Neuronal stem cell (in vitro differentiated cells): ENCODE results near the gene SLX4IP.

Source experiments
- DNase-seq: peaks from one replicate; pipeline ENCODE4 v3.0.0-alpha.2; 2013; ENCODE audit warnings: low spot score
- H2AFZ ChIP-seq: one replicate; pipeline ENCODE4 v1.6.1; 2013; ENCODE audit warnings: mild to moderate bottlenecking, low read length, inconsistent platforms
- H2AK5ac ChIP-seq: 2 replicates; pipeline ENCODE4 v1.6.1; 2013; ENCODE audit warnings: low read depth, mild to moderate bottlenecking, inconsistent platforms, low read length, moderate library complexity, mixed read lengths
- H2BK120ac ChIP-seq: 2 replicates; pipeline ENCODE4 v1.6.1; 2013; ENCODE audit warnings: low read depth, mild to moderate bottlenecking, inconsistent platforms, low read length, moderate library complexity, mixed read lengths
- H2BK12ac ChIP-seq: one replicate; pipeline ENCODE4 v1.6.1; 2013; ENCODE audit warnings: low read length, inconsistent platforms
- H2BK15ac ChIP-seq: 2 replicates; pipeline ENCODE4 v1.6.1; 2013; ENCODE audit warnings: mild to moderate bottlenecking, low read length, inconsistent platforms, mixed read lengths
- H2BK5ac ChIP-seq: one replicate; pipeline ENCODE4 v1.6.1; 2013; ENCODE audit warnings: inconsistent platforms, mild to moderate bottlenecking, low read length, moderate library complexity
- H3K14ac ChIP-seq: one replicate; pipeline ENCODE4 v1.6.1; 2013; ENCODE audit warnings: low read length, inconsistent platforms
- H3K18ac ChIP-seq: 2 replicates; pipeline ENCODE4 v1.6.1; 2013; ENCODE audit warnings: low read length, inconsistent platforms
- H3K23ac ChIP-seq: 2 replicates; pipeline ENCODE4 v1.6.1; 2013; ENCODE audit warnings: low read depth, mild to moderate bottlenecking, mixed read lengths, low read length, inconsistent platforms; ENCODE audit not compliant: poor library complexity
- H3K27ac ChIP-seq: replicated peaks from 3 replicates; pipeline ENCODE4 v1.5.1; 2013; ENCODE audit warnings: low read length, inconsistent platforms
- H3K27me3 ChIP-seq, 3 experiments: 2 replicates each; pipeline ENCODE4 v1.6.1; 2013; ENCODE audit warnings: low read length in 3 of 3, mild to moderate bottlenecking in 2 of 3, inconsistent platforms in 1 of 3, low read depth in 1 of 3, mixed read lengths in 1 of 3, moderate library complexity in 1 of 3; ENCODE audit not compliant: control insufficient read depth in 3 of 3, insufficient read depth in 3 of 3
- H3K36me3 ChIP-seq, 2 donors: replicated peaks in 1 of 2; 2 replicates each; pipeline ENCODE4 v1.6.1; 2013; ENCODE audit warnings: low read length in 2 of 2; ENCODE audit not compliant: control insufficient read depth in 2 of 2, insufficient read depth in 2 of 2
- H3K4ac ChIP-seq: 2 replicates; pipeline ENCODE4 v1.6.1; 2013; ENCODE audit warnings: inconsistent platforms, mild to moderate bottlenecking, low read length, moderate library complexity
- H3K4me1 ChIP-seq, 2 donors: 1 replicate in 1 of 2; 2 replicates in 1 of 2; pipeline ENCODE4 v1.6.1; 2013; ENCODE audit warnings: low read length in 2 of 2, low read depth in 1 of 2; ENCODE audit not compliant: control insufficient read depth in 2 of 2, insufficient read depth in 1 of 2
- H3K4me2 ChIP-seq: one replicate; pipeline ENCODE4 v1.6.1; 2013; ENCODE audit warnings: mild to moderate bottlenecking, low read length, inconsistent platforms; ENCODE audit not compliant: insufficient read depth, poor library complexity, severe bottlenecking
- H3K4me3 ChIP-seq, 2 donors: 2 replicates each; pipeline ENCODE4 v1.5.1; 2013; ENCODE audit warnings: low read length in 2 of 2, mild to moderate bottlenecking in 2 of 2, inconsistent platforms in 1 of 2, moderate library complexity in 1 of 2
- H3K79me1 ChIP-seq: one replicate; pipeline ENCODE4 v1.6.1; 2013; ENCODE audit warnings: low read depth, mild to moderate bottlenecking, inconsistent platforms, low read length, moderate library complexity
- H3K9ac ChIP-seq: one replicate; pipeline ENCODE4 v1.6.1; 2013; ENCODE audit warnings: mild to moderate bottlenecking, low read depth, low read length, inconsistent platforms; ENCODE audit not compliant: poor library complexity
- H3K9me3 ChIP-seq, 2 donors: replicated peaks in 1 of 2; 2 replicates each; pipeline versions ENCODE3 to v1.6.1; 2013; ENCODE audit warnings: low read length in 2 of 2, mild to moderate bottlenecking in 2 of 2, inconsistent platforms in 1 of 2, low read depth in 1 of 2, mixed read lengths in 1 of 2, moderate library complexity in 1 of 2; ENCODE audit not compliant: control insufficient read depth in 2 of 2, insufficient read depth in 1 of 2
- H4K8ac ChIP-seq: one replicate; pipeline ENCODE4 v1.6.1; 2013; ENCODE audit warnings: low read depth, mild to moderate bottlenecking, inconsistent platforms, low read length, moderate library complexity
- H4K91ac ChIP-seq: one replicate; pipeline ENCODE4 v1.6.1; 2013; ENCODE audit warnings: low read length, low read depth, mild to moderate bottlenecking, inconsistent platforms; ENCODE audit not compliant: poor library complexity
- WGBS, 2 donors: extraction: QIAGEN DNeasy Blood & Tissue Kit; methylation state at CpG; one replicate each; pipeline ENCODE4 v1.1.7; 2013; ENCODE audit warnings: missing lambda C conversion rate in 2 of 2, mixed read lengths in 1 of 2; ENCODE audit not compliant: insufficient read length in 2 of 2, insufficient replicate concordance in 1 of 2; ENCODE audit errors: extremely low coverage in 2 of 2; 5-methylcytosine and 5-hydroxymethylcytosine counted together

SLX4IP gene

GRCh38 chr20:10578607-10579006, 143.5 kb downstream of the SLX4IP start:
- H3K4me1 ChIP-seq, result peaks cover 3 to 6% of the 10 kb centered on the region in 2 donors
- H3K4me3 ChIP-seq, result no peak overlapping the region
- H3K4me2 ChIP-seq, result no peak overlapping the region
- H3K14ac ChIP-seq, result no peak overlapping the region
- no peak overlapping the region for H3K27ac ChIP-seq
- H2BK12ac ChIP-seq, result no peak overlapping the region
- H2AFZ ChIP-seq, result no peak overlapping the region
- H3K23ac ChIP-seq, result no peak overlapping the region
- H2BK15ac ChIP-seq, result no peak overlapping the region
- H3K18ac ChIP-seq, result no peak overlapping the region
- H3K9me3 ChIP-seq, result no peaks in the 10 kb centered on the region
- no peak overlapping the region for H4K91ac ChIP-seq
- no peak for DNase-seq
- no CpG with 5 or more reads among the region's 2 CpGs for WGBS, 2 donors
- H3K27me3 ChIP-seq, result no peaks in the 10 kb centered on the region
- H3K79me1 ChIP-seq, result no peaks in the 10 kb centered on the region
- H2BK5ac ChIP-seq, result no peak overlapping the region
- no peak overlapping the region for H3K4ac ChIP-seq
- H2BK120ac ChIP-seq, result no peak overlapping the region
- H3K9ac ChIP-seq, result no peak overlapping the region
- H3K36me3 ChIP-seq, result no peaks in the 10 kb centered on the region
- H2AK5ac ChIP-seq, result no peak overlapping the region
- no peak overlapping the region for H4K8ac ChIP-seq

DNA sequence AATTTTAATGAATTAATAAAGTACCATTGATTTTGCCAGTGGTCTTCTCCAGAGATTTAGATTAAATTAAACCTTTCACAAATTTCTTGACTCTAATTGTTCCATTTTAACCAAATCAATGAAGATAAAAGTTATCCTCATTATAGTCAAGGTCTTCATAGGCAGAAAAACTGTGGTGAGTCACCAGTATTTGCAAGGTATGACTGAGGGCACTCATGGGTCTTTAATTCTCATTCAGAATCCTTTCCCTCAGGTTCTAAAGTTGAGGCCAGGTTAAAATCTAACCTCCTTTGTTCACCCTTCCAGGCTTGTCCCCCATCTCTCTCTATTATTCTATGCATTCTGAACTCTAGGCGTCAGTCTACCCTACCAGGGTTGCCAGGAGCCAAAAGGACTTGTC, 144.8 kb downstream of the SLX4IP start:
- Histone ChIP-seq H3K4me1 (peaks cover 3 to 9% of the 10 kb centered on the region in 2 donors), H3K27ac (no peak overlapping the region), H3K79me1 (no peaks in the 10 kb centered on the region), H2BK15ac (no peak overlapping the region), H3K4ac (no peak overlapping the region), H3K23ac (no peak overlapping the region), H3K4me3 (no peak overlapping the region), H3K9ac (no peak overlapping the region), H2BK120ac (no peak overlapping the region), H3K9me3 (no peaks in the 10 kb centered on the region), H2AFZ (no peak overlapping the region), H2AK5ac (no peak overlapping the region), H2BK12ac (no peak overlapping the region), H3K27me3 (no peaks in the 10 kb centered on the region), H3K18ac (no peak overlapping the region), H2BK5ac (no peak overlapping the region), H4K91ac (no peak overlapping the region), H3K14ac (no peak overlapping the region), H4K8ac (no peak overlapping the region), H3K36me3 (no peaks in the 10 kb centered on the region), H3K4me2 (no peak overlapping the region)
- DNase-seq, result no peak
- no CpG with 5 or more reads among the region's 1 CpG for WGBS, 2 donors

- Histone ChIP-seq H3K18ac (no peak overlapping the region), H3K4ac (no peak overlapping the region), H2BK120ac (no peak overlapping the region), H3K23ac (no peak overlapping the region), H3K4me1 (peaks cover 3 to 9% of the 10 kb centered on the region in 2 donors), H3K79me1 (no peaks in the 10 kb centered on the region), H2BK15ac (no peak overlapping the region), H3K27me3 (no peaks in the 10 kb centered on the region), H4K91ac (no peak overlapping the region), H3K4me2 (no peak overlapping the region), H4K8ac (no peak overlapping the region), H3K9ac (no peak overlapping the region), H3K14ac (no peak overlapping the region), H2AK5ac (no peak overlapping the region), H3K36me3 (no peaks in the 10 kb centered on the region), H2BK5ac (no peak overlapping the region), H3K9me3 (no peaks in the 10 kb centered on the region), H2BK12ac (no peak overlapping the region), H3K27ac (no peak overlapping the region), H2AFZ (no peak overlapping the region), H3K4me3 (no peak overlapping the region)
- WGBS, 2 donors, result no CpG with 5 or more reads among the region's 2 CpGs
- no peak for DNase-seq
Observed at GRCh38 chr20:10580700-10581099, 145.6 kb downstream of the SLX4IP start.

DNA sequence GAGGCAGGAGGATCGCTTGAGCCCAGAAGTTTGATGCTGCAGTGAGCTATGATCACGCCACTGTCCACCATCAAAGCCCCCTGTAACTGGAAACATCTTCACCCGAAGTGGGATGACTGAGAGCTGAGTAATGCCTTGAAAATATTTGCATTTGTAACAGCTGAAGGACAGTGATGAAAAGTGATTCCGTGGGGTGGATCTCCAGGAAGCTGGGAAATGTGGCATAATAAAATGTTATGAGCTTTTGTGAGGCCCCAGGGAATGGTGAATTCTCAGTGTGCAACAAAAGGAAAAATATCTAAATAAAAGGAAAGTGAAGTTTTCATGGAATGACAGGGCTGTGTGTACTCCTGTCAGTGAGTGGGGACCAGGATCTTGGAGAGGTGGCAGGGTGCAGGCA, 146.7 kb downstream of the SLX4IP start:
- no peak overlapping the region for H3K4me2 ChIP-seq
- H3K14ac ChIP-seq, result no peak overlapping the region
- H3K27ac ChIP-seq, result no peak overlapping the region

More for the DNA sequence above, 146.7 kb downstream of the SLX4IP start:
- Histone ChIP-seq H3K79me1 (no peaks in the 10 kb centered on the region), H2BK120ac (no peak overlapping the region), H3K9me3 (no peaks in the 10 kb centered on the region), H3K23ac (no peak overlapping the region), H2BK5ac (no peak overlapping the region), H3K4me3 (no peak overlapping the region), H3K4ac (no peak overlapping the region), H3K9ac (no peak overlapping the region), H2AK5ac (no peak overlapping the region), H3K18ac (no peak overlapping the region), H3K4me1 (peaks cover 3 to 9% of the 10 kb centered on the region in 2 donors), H2BK15ac (no peak overlapping the region), H2AFZ (no peak overlapping the region), H4K91ac (no peak overlapping the region), H2BK12ac (no peak overlapping the region), H4K8ac (no peak overlapping the region), H3K27me3 (no peaks in the 10 kb centered on the region), H3K36me3 (no peaks in the 10 kb centered on the region)
- WGBS, 2 donors, result no CpG with 5 or more reads among the region's 4 CpGs
- DNase-seq, result no peak
